Measurements from ENCODE around the gene KCTD17. TPM values are rescaled to one million over a fixed set of nuclear protein-coding genes. Genes with fewer than 3 reads are reported as not detected.

The KCTD17 gene
- polyA plus RNA-seq (2013, experiment 1 of 2) = 46.3 TPM
- polyA plus RNA-seq (2013, experiment 2 of 2) = 47.4 TPM

- Histone ChIP-seq H3K9ac (ENCODE audit: low read depth, low read length, poor library complexity) (peak within 1 kb of the TSS; percentile 90), H3K4ac (ENCODE audit: low read length) (no peak within 1 kb of the TSS), H3K4me1 (ENCODE audit: control insufficient read depth in 2 of 2, insufficient read depth in 1 of 2, low read depth in 1 of 2, low read length in 2 of 2) (peaks cover 6% of the 10 kb centered on the region in 2 donors), H3K4me3 (ENCODE audit: low read length in 2 of 2) (peak within 1 kb of the TSS; percentile 83 to 98), H2BK15ac (ENCODE audit: low read length) (peak within 1 kb of the TSS; percentile 30), H3K14ac (ENCODE audit: low read length) (peak within 1 kb of the TSS; percentile 32), H3K18ac (ENCODE audit: low read length) (peak within 1 kb of the TSS; percentile 92), H3K23ac (ENCODE audit: low read depth, low read length, poor library complexity) (peak within 1 kb of the TSS; percentile 32), H2BK5ac (ENCODE audit: low read length) (no peak within 1 kb of the TSS), H2AFZ (ENCODE audit: low read length) (peak within 1 kb of the TSS; percentile 97), H3K4me2 (ENCODE audit: insufficient read depth, low read length, poor library complexity, severe bottlenecking) (peak within 1 kb of the TSS; percentile 78), H3K9me3 (replicated peaks in 1 of 2; ENCODE audit: control insufficient read depth in 2 of 2, insufficient read depth in 1 of 2, low read depth in 1 of 2, low read length in 2 of 2) (peaks cover 0 to 2% of the 10 kb centered on the region in 2 donors), H3K79me1 (ENCODE audit: low read depth, low read length) (no peaks in the 10 kb centered on the region), H4K8ac (ENCODE audit: low read depth, low read length) (no peak within 1 kb of the TSS), H4K91ac (ENCODE audit: low read depth, low read length, poor library complexity) (no peak within 1 kb of the TSS), H3K27ac (replicated peaks; ENCODE audit: low read length) (no peak within 1 kb of the TSS), H2BK12ac (ENCODE audit: low read length) (peak within 1 kb of the TSS; percentile 91), H2AK5ac (ENCODE audit: low read depth, low read length) (peak within 1 kb of the TSS; percentile 13), H3K36me3 (replicated peaks in 1 of 2; ENCODE audit: control insufficient read depth in 2 of 2, insufficient read depth in 2 of 2, low read length in 2 of 2) (peaks cover 17 to 40% of the 10 kb centered on the region in 2 donors), H3K27me3 (ENCODE audit: control insufficient read depth in 3 of 3, insufficient read depth in 3 of 3, low read depth in 1 of 3, low read length in 3 of 3) (peaks cover 0 to 4% (median 0%) of the 10 kb centered on the region in 3 experiments), H2BK120ac (ENCODE audit: low read depth, low read length) (no peak within 1 kb of the TSS)
- peak; percentile 54 for DNase-seq (ENCODE audit: low spot score)
- WGBS, 2 donors (ENCODE audit: extremely low coverage in 2 of 2, insufficient read length in 2 of 2, insufficient replicate concordance in 1 of 2) = no CpG with 5 or more reads among the region's 89 CpGs
These were observed at the start of gene KCTD17 for GRCh38 chr22:37051391-37052385. KCTD17 (plus strand) TSS chr22:37051742; CDS start chr22:37051761, 19 bp downstream.

- Histone ChIP-seq H3K27ac (replicated peaks; ENCODE audit: low read length) (no peak overlapping the region), H2AFZ (ENCODE audit: low read length) (no peak overlapping the region), H4K8ac (ENCODE audit: low read depth, low read length) (no peak overlapping the region), H3K4me2 (ENCODE audit: insufficient read depth, low read length, poor library complexity, severe bottlenecking) (no peak overlapping the region), H2AK5ac (ENCODE audit: low read depth, low read length) (no peak overlapping the region), H4K91ac (ENCODE audit: low read depth, low read length, poor library complexity) (no peak overlapping the region), H3K9me3 (replicated peaks in 1 of 2; ENCODE audit: control insufficient read depth in 2 of 2, insufficient read depth in 1 of 2, low read depth in 1 of 2, low read length in 2 of 2) (peaks cover 0 to 3% of the 10 kb centered on the region in 2 donors), H2BK5ac (ENCODE audit: low read length) (no peak overlapping the region), H3K4me3 (ENCODE audit: low read length in 2 of 2) (peak overlapping the region in 1 of 2 donors; percentile 31), H3K79me1 (ENCODE audit: low read depth, low read length) (no peaks in the 10 kb centered on the region), H2BK120ac (ENCODE audit: low read depth, low read length) (peak overlapping the region; percentile 36), H2BK12ac (ENCODE audit: low read length) (no peak overlapping the region), H3K27me3 (ENCODE audit: control insufficient read depth in 3 of 3, insufficient read depth in 3 of 3, low read depth in 1 of 3, low read length in 3 of 3) (peaks cover 0 to 27% (median 0%) of the 10 kb centered on the region in 3 experiments), H3K18ac (ENCODE audit: low read length) (peak overlapping the region; percentile 39), H3K14ac (ENCODE audit: low read length) (no peak overlapping the region), H3K9ac (ENCODE audit: low read depth, low read length, poor library complexity) (no peak overlapping the region), H3K23ac (ENCODE audit: low read depth, low read length, poor library complexity) (no peak overlapping the region), H3K4ac (ENCODE audit: low read length) (no peak overlapping the region), H2BK15ac (ENCODE audit: low read length) (peak overlapping the region; percentile 9), H3K4me1 (ENCODE audit: control insufficient read depth in 2 of 2, insufficient read depth in 1 of 2, low read depth in 1 of 2, low read length in 2 of 2) (peaks cover 0 to 8% of the 10 kb centered on the region in 2 donors), H3K36me3 (replicated peaks in 1 of 2; ENCODE audit: control insufficient read depth in 2 of 2, insufficient read depth in 2 of 2, low read length in 2 of 2) (no peaks in the 10 kb centered on the region)
- DNase-seq (ENCODE audit: low spot score) = no peak
- WGBS, 2 donors (ENCODE audit: extremely low coverage in 2 of 2, insufficient read length in 2 of 2, insufficient replicate concordance in 1 of 2) = no CpG with 5 or more reads among the region's 12 CpGs
These were observed 49.7 kb upstream of the KCTD17 start for GRCh38 chr22:37001826-37002225.

- Histone ChIP-seq H3K23ac (ENCODE audit: low read depth, low read length, poor library complexity) (no peak overlapping the region), H3K27ac (replicated peaks; ENCODE audit: low read length) (no peak overlapping the region), H2BK12ac (ENCODE audit: low read length) (no peak overlapping the region), H3K14ac (ENCODE audit: low read length) (no peak overlapping the region), H2AFZ (ENCODE audit: low read length) (no peak overlapping the region), H3K9me3 (replicated peaks in 1 of 2; ENCODE audit: control insufficient read depth in 2 of 2, insufficient read depth in 1 of 2, low read depth in 1 of 2, low read length in 2 of 2) (peaks cover 0 to 3% of the 10 kb centered on the region in 2 donors), H3K4me3 (ENCODE audit: low read length in 2 of 2) (no peak overlapping the region), H2BK5ac (ENCODE audit: low read length) (no peak overlapping the region), H3K4ac (ENCODE audit: low read length) (no peak overlapping the region), H3K4me2 (ENCODE audit: insufficient read depth, low read length, poor library complexity, severe bottlenecking) (no peak overlapping the region), H3K79me1 (ENCODE audit: low read depth, low read length) (no peaks in the 10 kb centered on the region), H2BK15ac (ENCODE audit: low read length) (no peak overlapping the region), H3K18ac (ENCODE audit: low read length) (peak overlapping the region; percentile 59), H4K91ac (ENCODE audit: low read depth, low read length, poor library complexity) (peak overlapping the region; percentile 19), H3K36me3 (replicated peaks in 1 of 2; ENCODE audit: control insufficient read depth in 2 of 2, insufficient read depth in 2 of 2, low read length in 2 of 2) (no peaks in the 10 kb centered on the region), H3K9ac (ENCODE audit: low read depth, low read length, poor library complexity) (no peak overlapping the region), H2AK5ac (ENCODE audit: low read depth, low read length) (no peak overlapping the region), H3K4me1 (ENCODE audit: control insufficient read depth in 2 of 2, insufficient read depth in 1 of 2, low read depth in 1 of 2, low read length in 2 of 2) (peaks cover 4 to 12% of the 10 kb centered on the region in 2 donors), H3K27me3 (ENCODE audit: control insufficient read depth in 3 of 3, insufficient read depth in 3 of 3, low read depth in 1 of 3, low read length in 3 of 3) (peaks cover 0 to 23% (median 0%) of the 10 kb centered on the region in 3 experiments), H2BK120ac (ENCODE audit: low read depth, low read length) (no peak overlapping the region), H4K8ac (ENCODE audit: low read depth, low read length) (no peak overlapping the region)
- no peak for DNase-seq (ENCODE audit: low spot score)
- WGBS, 2 donors (ENCODE audit: extremely low coverage in 2 of 2, insufficient read length in 2 of 2, insufficient replicate concordance in 1 of 2) = no CpG with 5 or more reads among the region's 7 CpGs
These were observed 48.9 kb upstream of the KCTD17 start for GRCh38 chr22:37002633-37003032.

GRCh38 chr22:37007651-37008050, 43.9 kb upstream of the KCTD17 start:
- Histone ChIP-seq H3K14ac (ENCODE audit: low read length) (no peak overlapping the region), H4K91ac (ENCODE audit: low read depth, low read length, poor library complexity) (no peak overlapping the region), H3K27ac (replicated peaks; ENCODE audit: low read length) (no peak overlapping the region), H2BK120ac (ENCODE audit: low read depth, low read length) (no peak overlapping the region), H2AK5ac (ENCODE audit: low read depth, low read length) (no peak overlapping the region), H3K4ac (ENCODE audit: low read length) (no peak overlapping the region), H3K23ac (ENCODE audit: low read depth, low read length, poor library complexity) (no peak overlapping the region), H2AFZ (ENCODE audit: low read length) (peak overlapping the region; percentile 13), H3K4me1 (ENCODE audit: control insufficient read depth in 2 of 2, insufficient read depth in 1 of 2, low read depth in 1 of 2, low read length in 2 of 2) (peaks cover 10 to 12% of the 10 kb centered on the region in 2 donors), H4K8ac (ENCODE audit: low read depth, low read length) (no peak overlapping the region), H3K4me3 (ENCODE audit: low read length in 2 of 2) (no peak overlapping the region), H2BK5ac (ENCODE audit: low read length) (no peak overlapping the region), H3K9ac (ENCODE audit: low read depth, low read length, poor library complexity) (no peak overlapping the region), H2BK12ac (ENCODE audit: low read length) (no peak overlapping the region), H3K9me3 (replicated peaks in 1 of 2; ENCODE audit: control insufficient read depth in 2 of 2, insufficient read depth in 1 of 2, low read depth in 1 of 2, low read length in 2 of 2) (peaks cover 0 to 3% of the 10 kb centered on the region in 2 donors), H3K79me1 (ENCODE audit: low read depth, low read length) (no peaks in the 10 kb centered on the region), H2BK15ac (ENCODE audit: low read length) (no peak overlapping the region), H3K18ac (ENCODE audit: low read length) (no peak overlapping the region), H3K4me2 (ENCODE audit: insufficient read depth, low read length, poor library complexity, severe bottlenecking) (no peak overlapping the region), H3K27me3 (ENCODE audit: control insufficient read depth in 3 of 3, insufficient read depth in 3 of 3, low read depth in 1 of 3, low read length in 3 of 3) (peaks cover 0 to 20% (median 0%) of the 10 kb centered on the region in 3 experiments), H3K36me3 (replicated peaks in 1 of 2; ENCODE audit: control insufficient read depth in 2 of 2, insufficient read depth in 2 of 2, low read length in 2 of 2) (peaks cover 0 to 3% of the 10 kb centered on the region in 2 donors)
- DNase-seq (ENCODE audit: low spot score) = no peak
- WGBS, 2 donors (ENCODE audit: extremely low coverage in 2 of 2, insufficient read length in 2 of 2, insufficient replicate concordance in 1 of 2) = no CpG with 5 or more reads among the region's 2 CpGs
